HEK293 (cell line): ENCODE measurements around the gene TTLL10.

Experiments
- CTCF ChIA-PET: fragments of 350-600 bp; formaldehyde crosslinking; extraction: SDS; loops from one replicate; lab custom pipeline; 2021; ENCODE audit warnings: antibody characterized with exemption; lab: Yijun Ruan, JAX
- POLR2A ChIA-PET: fragments of 300-600 bp; formaldehyde crosslinking; extraction: SDS; loops from one replicate; lab custom pipeline; 2020; ENCODE audit warnings: antibody characterized with exemption, inconsistent platforms; lab: Yijun Ruan, JAX
- H3K27ac ChIP-seq: fragments of 200-500 bp; sonication (Bioruptor generic); 2 replicates; pipeline ENCODE4 v1.5.1; 2014; ENCODE audit warnings: low read depth, low read length, control low read depth, inconsistent platforms; ENCODE audit errors: extremely low read depth
- H3K36me3 ChIP-seq, 2 experiments: fragments of 200-500 bp in 1 of 2; sonication (Bioruptor generic) in 1 of 2; 1 replicate in 1 of 2; 2 replicates in 1 of 2; pipeline ENCODE4 v1.5.1; 2014 to 2017; ENCODE audit warnings: inconsistent platforms in 2 of 2, low read length in 2 of 2; ENCODE audit not compliant: control insufficient read depth in 2 of 2, insufficient read depth in 1 of 2
- H3K4me1 ChIP-seq: fragments of 200-500 bp; sonication (Bioruptor generic); 2 replicates; pipeline ENCODE4 v1.5.1; 2014; ENCODE audit warnings: mild to moderate bottlenecking, low read length, inconsistent platforms; ENCODE audit not compliant: control insufficient read depth, insufficient read depth
- H3K4me3 ChIP-seq: 2 replicates; pipeline ENCODE4 v1.5.1; 2011; ENCODE audit warnings: low read depth, mild to moderate bottlenecking, control low read depth, low read length, moderate library complexity
- H3K9me3 ChIP-seq: fragments of 200-500 bp; sonication (Bioruptor generic); 2 replicates; pipeline ENCODE4 v1.5.1; 2014; ENCODE audit warnings: low read depth, low read length, inconsistent platforms; ENCODE audit not compliant: control insufficient read depth, insufficient read depth
- BCL11A ChIP-seq: fragments of 450-650 bp; formaldehyde crosslinking; IDR thresholded peaks from 2 replicates; pipeline ENCODE4 v1.5.1; 2016; ENCODE audit warnings: low read depth, missing biosample characterization, missing genetic modification characterization
- FEZF1 ChIP-seq: fragments of 450-650 bp; formaldehyde crosslinking; IDR thresholded peaks from 2 replicates; pipeline ENCODE4 v1.5.1; 2016; ENCODE audit warnings: missing biosample characterization, missing genetic modification characterization
- IKZF3 ChIP-seq: fragments of 450-650 bp; IDR thresholded peaks from 2 replicates; pipeline ENCODE4 v1.5.0; 2018; ENCODE audit warnings: missing biosample characterization, mild to moderate bottlenecking, missing genetic modification characterization, moderate library complexity
- KLF1 ChIP-seq: fragments of 450-650 bp; formaldehyde crosslinking; IDR thresholded peaks from 2 replicates; pipeline ENCODE4 v1.5.1; 2016; ENCODE audit warnings: missing biosample characterization, missing genetic modification characterization
- SP2 ChIP-seq: fragments of 450-650 bp; formaldehyde crosslinking; IDR thresholded peaks from 2 replicates; pipeline ENCODE4 v1.5.1; 2016; ENCODE audit warnings: missing biosample characterization, missing genetic modification characterization
- YY1 ChIP-seq: fragments of 450-650 bp; formaldehyde crosslinking; IDR thresholded peaks from 2 replicates; pipeline ENCODE4 v1.5.1; 2018; ENCODE audit warnings: missing biosample characterization, missing genetic modification characterization
- ZBTB1 ChIP-seq: fragments of 450-650 bp; formaldehyde crosslinking; IDR thresholded peaks from 2 replicates; pipeline ENCODE4 v1.5.1; 2016; ENCODE audit warnings: missing biosample characterization, missing genetic modification characterization
- ZBTB17 ChIP-seq: fragments of 450-650 bp; formaldehyde crosslinking; IDR thresholded peaks from 2 replicates; pipeline ENCODE4 v1.5.1; 2016; ENCODE audit warnings: missing biosample characterization, missing genetic modification characterization
- ZBTB20 ChIP-seq: fragments of 450-650 bp; formaldehyde crosslinking; IDR thresholded peaks from 2 replicates; pipeline ENCODE4 v1.5.1; 2016; ENCODE audit warnings: missing biosample characterization, missing genetic modification characterization
- ZBTB8A ChIP-seq: fragments of 450-650 bp; formaldehyde crosslinking; IDR thresholded peaks from 2 replicates; pipeline ENCODE4 v1.5.1; 2016; ENCODE audit warnings: missing biosample characterization, missing genetic modification characterization
- ZFP3 ChIP-seq: fragments of 450-650 bp; formaldehyde crosslinking; IDR thresholded peaks from 2 replicates; pipeline ENCODE4 v1.5.1; 2016; ENCODE audit warnings: low read depth, missing biosample characterization, missing genetic modification characterization
- ZFP41 ChIP-seq: fragments of 450-650 bp; formaldehyde crosslinking; IDR thresholded peaks from 2 replicates; pipeline ENCODE4 v1.5.1; 2016; ENCODE audit warnings: missing biosample characterization, missing genetic modification characterization, borderline replicate concordance
- ZFP69B ChIP-seq: fragments of 450-650 bp; formaldehyde crosslinking; IDR thresholded peaks from 2 replicates; pipeline ENCODE4 v1.5.1; 2016; ENCODE audit warnings: missing biosample characterization, missing genetic modification characterization
- ZIC2 ChIP-seq: fragments of 450-650 bp; formaldehyde crosslinking; IDR thresholded peaks from 2 replicates; pipeline ENCODE4 v1.5.1; 2016; ENCODE audit warnings: missing biosample characterization, missing genetic modification characterization
- ZNF114 ChIP-seq: fragments of 450-650 bp; formaldehyde crosslinking; IDR thresholded peaks from 2 replicates; pipeline ENCODE4 v1.5.0; 2017; ENCODE audit warnings: missing biosample characterization, missing genetic modification characterization
- ZNF132 ChIP-seq: fragments of 450-650 bp; formaldehyde crosslinking; IDR thresholded peaks from 2 replicates; pipeline ENCODE4 v1.5.1; 2017; ENCODE audit warnings: missing biosample characterization, missing genetic modification characterization, borderline replicate concordance
- ZNF155 ChIP-seq: fragments of 450-650 bp; formaldehyde crosslinking; IDR thresholded peaks from 2 replicates; pipeline ENCODE4 v1.5.1; 2016; ENCODE audit warnings: missing biosample characterization, missing genetic modification characterization
- ZNF175 ChIP-seq: fragments of 450-650 bp; formaldehyde crosslinking; IDR thresholded peaks from 2 replicates; pipeline ENCODE4 v1.5.1; 2016; ENCODE audit warnings: missing biosample characterization, missing genetic modification characterization
- ZNF19 ChIP-seq: fragments of 450-650 bp; formaldehyde crosslinking; IDR thresholded peaks from 2 replicates; pipeline ENCODE4; 2016; ENCODE audit warnings: missing biosample characterization, missing genetic modification characterization, low read depth
- ZNF211 ChIP-seq: fragments of 450-650 bp; formaldehyde crosslinking; IDR thresholded peaks from 2 replicates; pipeline ENCODE4 v1.5.1; 2016; ENCODE audit warnings: low read depth, missing biosample characterization, missing genetic modification characterization
- ZNF433 ChIP-seq: fragments of 450-650 bp; formaldehyde crosslinking; IDR thresholded peaks from 2 replicates; pipeline ENCODE4 v1.5.1; 2016; ENCODE audit warnings: missing biosample characterization, missing genetic modification characterization, low read depth
- ZNF473 ChIP-seq: fragments of 450-650 bp; formaldehyde crosslinking; IDR thresholded peaks from 2 replicates; pipeline ENCODE4 v1.5.1; 2017; ENCODE audit warnings: missing biosample characterization, missing genetic modification characterization
- ZNF510 ChIP-seq: fragments of 450-650 bp; formaldehyde crosslinking; IDR thresholded peaks from 2 replicates; pipeline ENCODE4 v1.5.1; 2018; ENCODE audit warnings: mild to moderate bottlenecking, missing genetic modification characterization, missing biosample characterization; ENCODE audit not compliant: insufficient replicate concordance
- ZNF544 ChIP-seq: fragments of 450-650 bp; formaldehyde crosslinking; IDR thresholded peaks from 2 replicates; pipeline ENCODE4 v1.5.0; 2017; ENCODE audit warnings: missing biosample characterization, missing genetic modification characterization
- ZNF600 ChIP-seq: fragments of 450-650 bp; formaldehyde crosslinking; IDR thresholded peaks from 2 replicates; pipeline ENCODE4 v1.5.1; 2016; ENCODE audit warnings: missing biosample characterization, missing genetic modification characterization
- ZNF664 ChIP-seq: fragments of 450-650 bp; formaldehyde crosslinking; IDR thresholded peaks from 2 replicates; pipeline ENCODE4 v1.5.1; 2016; ENCODE audit warnings: missing biosample characterization, missing genetic modification characterization
- ZNF747 ChIP-seq: fragments of 450-650 bp; formaldehyde crosslinking; IDR thresholded peaks from 2 replicates; pipeline ENCODE4 v1.5.1; 2016; ENCODE audit warnings: missing biosample characterization, missing genetic modification characterization
- ZNF76 ChIP-seq: fragments of 450-650 bp; formaldehyde crosslinking; IDR thresholded peaks from 2 replicates; pipeline ENCODE4; 2016; ENCODE audit warnings: low read depth, missing biosample characterization, missing genetic modification characterization, borderline replicate concordance
- ZNF777 ChIP-seq: fragments of 450-650 bp; formaldehyde crosslinking; IDR thresholded peaks from 2 replicates; pipeline ENCODE4 v1.5.1; 2017; ENCODE audit warnings: missing biosample characterization, missing genetic modification characterization, borderline replicate concordance
- ZSCAN23 ChIP-seq: fragments of 450-650 bp; formaldehyde crosslinking; IDR thresholded peaks from 2 replicates; pipeline ENCODE4 v1.5.1; 2016; ENCODE audit warnings: missing biosample characterization, missing genetic modification characterization
- TF ChIP-seq, protein P1 (sequence below): fragments of 450-650 bp; formaldehyde crosslinking; IDR thresholded peaks from 2 replicates; pipeline ENCODE4 v1.5.1; 2016; ENCODE audit warnings: missing biosample characterization, missing genetic modification characterization
- TF ChIP-seq, protein P2 (sequence below): fragments of 450-650 bp; formaldehyde crosslinking; IDR thresholded peaks from 2 replicates; pipeline ENCODE4 v1.5.1; 2016; ENCODE audit warnings: missing biosample characterization, missing genetic modification characterization
- TF ChIP-seq, protein P3 (sequence below): fragments of 450-650 bp; formaldehyde crosslinking; IDR thresholded peaks from 2 replicates; pipeline ENCODE4 v1.5.1; 2016; ENCODE audit warnings: missing biosample characterization, missing genetic modification characterization
- TF ChIP-seq, protein P4 (sequence below): fragments of 450-650 bp; formaldehyde crosslinking; IDR thresholded peaks from 2 replicates; pipeline ENCODE4 v1.5.1; 2016; ENCODE audit warnings: missing biosample characterization, missing genetic modification characterization

TTLL10 gene

DNA sequence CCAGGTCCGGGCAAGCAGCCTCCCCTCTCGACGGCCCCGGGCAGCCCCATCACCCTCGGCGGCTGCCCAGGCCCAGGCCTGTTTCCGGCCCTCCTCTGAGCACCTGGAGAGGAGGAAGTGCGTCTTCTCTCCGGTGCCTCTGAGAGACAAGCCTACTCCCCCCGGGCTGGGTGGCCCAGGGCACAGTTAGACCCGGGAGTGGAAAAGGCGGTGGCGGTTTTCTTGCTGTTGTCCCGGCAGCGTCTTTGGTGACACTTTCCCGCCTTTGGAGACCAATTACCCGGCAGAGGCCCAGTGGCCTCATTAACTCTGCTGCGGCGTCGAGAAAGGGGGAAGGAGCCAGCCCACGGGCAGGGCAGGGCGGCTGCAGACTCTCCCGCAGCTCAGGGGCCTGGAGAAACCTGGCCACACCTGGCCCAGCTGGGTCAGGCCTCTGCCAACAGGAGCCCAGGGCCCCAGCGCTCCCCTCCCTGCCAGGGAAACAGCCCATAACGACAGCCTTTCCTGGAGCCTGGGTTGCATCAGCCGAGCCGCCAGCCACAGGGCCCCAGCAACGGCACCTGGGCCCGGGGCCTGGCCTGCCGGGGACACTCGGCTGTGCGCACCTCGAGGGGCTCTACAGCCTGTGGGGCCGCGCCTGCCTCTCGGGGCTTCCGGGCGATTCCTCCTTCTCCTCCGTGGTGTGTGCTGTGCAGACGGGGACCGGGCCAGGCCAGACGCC, 29.4 kb upstream of the TTLL10 start:
- Histone ChIP-seq H3K4me3 (no peak overlapping the region), H3K9me3 (no peaks in the 10 kb centered on the region), H3K4me1 (no peaks in the 10 kb centered on the region), H3K27ac (no peak overlapping the region), H3K36me3 (no peaks in the 10 kb centered on the region)
- CTCF ChIA-PET, result no interaction called here
- POLR2A ChIA-PET, result no interaction called here
- TF ChIP-seq SP2 (tag by site-specific recombination), result peak; percentile 32; the same call in 1 of the 2 replicates
- no peak for TF ChIP-seq IKZF3
- peak; percentile 83 for TF ChIP-seq KLF1 (tag by site-specific recombination)
- TF ChIP-seq, protein P1, sequence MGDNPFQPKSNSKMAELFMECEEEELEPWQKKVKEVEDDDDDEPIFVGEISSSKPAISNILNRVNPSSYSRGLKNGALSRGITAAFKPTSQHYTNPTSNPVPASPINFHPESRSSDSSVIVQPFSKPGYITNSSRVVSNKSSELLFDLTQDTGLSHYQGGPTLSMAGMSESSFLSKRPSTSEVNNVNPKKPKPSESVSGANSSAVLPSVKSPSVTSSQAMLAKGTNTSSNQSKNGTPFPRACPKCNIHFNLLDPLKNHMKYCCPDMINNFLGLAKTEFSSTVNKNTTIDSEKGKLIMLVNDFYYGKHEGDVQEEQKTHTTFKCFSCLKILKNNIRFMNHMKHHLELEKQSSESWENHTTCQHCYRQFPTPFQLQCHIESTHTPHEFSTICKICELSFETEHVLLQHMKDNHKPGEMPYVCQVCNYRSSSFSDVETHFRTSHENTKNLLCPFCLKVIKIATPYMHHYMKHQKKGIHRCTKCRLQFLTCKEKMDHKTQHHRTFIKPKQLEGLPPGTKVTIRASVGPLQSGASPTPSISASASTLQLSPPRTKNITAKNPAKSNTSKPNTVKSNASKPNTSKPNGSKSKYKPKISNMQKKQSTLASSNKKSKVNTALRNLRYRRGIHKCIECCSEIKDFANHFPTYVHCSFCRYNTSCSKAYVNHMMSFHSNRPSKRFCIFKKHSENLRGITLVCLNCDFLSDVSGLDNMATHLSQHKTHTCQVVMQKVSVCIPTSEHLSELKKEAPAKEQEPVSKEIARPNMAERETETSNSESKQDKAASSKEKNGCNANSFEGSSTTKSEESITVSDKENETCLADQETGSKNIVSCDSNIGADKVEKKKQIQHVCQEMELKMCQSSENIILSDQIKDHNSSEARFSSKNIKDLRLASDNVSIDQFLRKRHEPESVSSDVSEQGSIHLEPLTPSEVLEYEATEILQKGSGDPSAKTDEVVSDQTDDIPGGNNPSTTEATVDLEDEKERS (tag by site-specific recombination), result no peak
- peak; percentile 54 for TF ChIP-seq ZNF600 (tag by site-specific recombination)
- TF ChIP-seq ZNF510, result no peak
- TF ChIP-seq, protein P2, sequence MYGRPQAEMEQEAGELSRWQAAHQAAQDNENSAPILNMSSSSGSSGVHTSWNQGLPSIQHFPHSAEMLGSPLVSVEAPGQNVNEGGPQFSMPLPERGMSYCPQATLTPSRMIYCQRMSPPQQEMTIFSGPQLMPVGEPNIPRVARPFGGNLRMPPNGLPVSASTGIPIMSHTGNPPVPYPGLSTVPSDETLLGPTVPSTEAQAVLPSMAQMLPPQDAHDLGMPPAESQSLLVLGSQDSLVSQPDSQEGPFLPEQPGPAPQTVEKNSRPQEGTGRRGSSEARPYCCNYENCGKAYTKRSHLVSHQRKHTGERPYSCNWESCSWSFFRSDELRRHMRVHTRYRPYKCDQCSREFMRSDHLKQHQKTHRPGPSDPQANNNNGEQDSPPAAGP (tag by site-specific recombination), result peak; percentile 80
- TF ChIP-seq ZNF473 (tag by site-specific recombination), result no peak
- no peak for TF ChIP-seq ZFP41 (tag by site-specific recombination)
- TF ChIP-seq YY1 (tag by site-specific recombination), result no peak; the same call in 1 of the 2 replicates
- no peak for TF ChIP-seq BCL11A (tag by site-specific recombination)
- no peak for TF ChIP-seq ZNF433 (tag by site-specific recombination)
- TF ChIP-seq ZNF544 (tag by site-specific recombination), result no peak
- no peak for TF ChIP-seq ZNF211 (tag by site-specific recombination)
- no peak for TF ChIP-seq ZNF132
- no peak for TF ChIP-seq ZBTB1 (tag by site-specific recombination)
- TF ChIP-seq ZNF19 (tag by site-specific recombination), result no peak
- TF ChIP-seq ZSCAN23 (tag by site-specific recombination), result no peak
- TF ChIP-seq FEZF1 (tag by site-specific recombination), result peak; percentile 10; the same call in 1 of the 2 replicates
- 0 out of 2 replicates have a peak, but pooled peaks have one; percentile 44 for TF ChIP-seq ZBTB8A (tag by site-specific recombination)
- no peak for TF ChIP-seq ZNF747 (tag by site-specific recombination)
- TF ChIP-seq ZIC2, result peak; percentile 27; the same call in 1 of the 2 replicates
- TF ChIP-seq, protein P3, sequence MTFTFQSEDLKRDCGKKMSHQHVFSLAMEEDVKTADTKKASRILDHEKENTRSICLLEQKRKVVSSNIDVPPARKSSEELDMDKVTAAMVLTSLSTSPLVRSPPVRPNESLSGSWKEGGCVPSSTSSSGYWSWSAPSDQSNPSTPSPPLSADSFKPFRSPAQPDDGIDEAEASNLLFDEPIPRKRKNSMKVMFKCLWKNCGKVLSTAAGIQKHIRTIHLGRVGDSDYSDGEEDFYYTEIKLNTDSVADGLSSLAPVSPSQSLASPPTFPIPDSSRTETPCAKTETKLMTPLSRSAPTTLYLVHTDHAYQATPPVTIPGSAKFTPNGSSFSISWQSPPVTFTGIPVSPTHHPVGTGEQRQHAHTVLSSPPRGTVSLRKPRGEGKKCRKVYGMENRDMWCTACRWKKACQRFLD, result no peak
- no peak for TF ChIP-seq ZNF175 (tag by site-specific recombination)
- TF ChIP-seq ZNF76 (tag by site-specific recombination), result no peak
- TF ChIP-seq ZBTB17 (tag by site-specific recombination), result 0 out of 2 replicates have a peak, but pooled peaks have one; percentile 14
- no peak for TF ChIP-seq ZNF664
- TF ChIP-seq, protein P4, sequence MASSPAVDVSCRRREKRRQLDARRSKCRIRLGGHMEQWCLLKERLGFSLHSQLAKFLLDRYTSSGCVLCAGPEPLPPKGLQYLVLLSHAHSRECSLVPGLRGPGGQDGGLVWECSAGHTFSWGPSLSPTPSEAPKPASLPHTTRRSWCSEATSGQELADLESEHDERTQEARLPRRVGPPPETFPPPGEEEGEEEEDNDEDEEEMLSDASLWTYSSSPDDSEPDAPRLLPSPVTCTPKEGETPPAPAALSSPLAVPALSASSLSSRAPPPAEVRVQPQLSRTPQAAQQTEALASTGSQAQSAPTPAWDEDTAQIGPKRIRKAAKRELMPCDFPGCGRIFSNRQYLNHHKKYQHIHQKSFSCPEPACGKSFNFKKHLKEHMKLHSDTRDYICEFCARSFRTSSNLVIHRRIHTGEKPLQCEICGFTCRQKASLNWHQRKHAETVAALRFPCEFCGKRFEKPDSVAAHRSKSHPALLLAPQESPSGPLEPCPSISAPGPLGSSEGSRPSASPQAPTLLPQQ (tag by site-specific recombination), result peak; percentile 85
- peak; percentile 29; the same call in 1 of the 2 replicates for TF ChIP-seq ZFP69B
- no peak for TF ChIP-seq ZFP3 (tag by site-specific recombination)
- peak; percentile 84 for TF ChIP-seq ZBTB20 (tag by site-specific recombination)
- TF ChIP-seq ZNF155 (tag by site-specific recombination), result no peak
- TF ChIP-seq ZNF777, result no peak
- TF ChIP-seq ZNF114 (tag by site-specific recombination), result no peak
